Trophoblast cell (in vitro differentiated cells and primary cell): ENCODE measurements around the gene SEMA3B.

Experiments used
- DNase-seq, 2 donors: peaks; one replicate each; pipeline ENCODE4 v3.0.0-alpha.2; 2016
- H2AFZ ChIP-seq: 2 replicates; pipeline ENCODE4 v1.6.1; 2013; ENCODE audit warnings: low read length, moderate library complexity, mild to moderate bottlenecking; ENCODE audit not compliant: insufficient read depth, poor library complexity
- H2AK5ac ChIP-seq: 2 replicates; pipeline ENCODE4 v1.6.1; 2013; ENCODE audit warnings: mild to moderate bottlenecking, low read length
- H2BK120ac ChIP-seq: 2 replicates; pipeline ENCODE4 v1.6.1; 2013; ENCODE audit warnings: low read length, mild to moderate bottlenecking, moderate library complexity; ENCODE audit not compliant: insufficient read depth, poor library complexity
- H2BK12ac ChIP-seq: 2 replicates; pipeline ENCODE4 v1.6.1; 2013; ENCODE audit warnings: mild to moderate bottlenecking, low read length, moderate library complexity
- H2BK5ac ChIP-seq: 2 replicates; pipeline ENCODE4 v1.6.1; 2013; ENCODE audit warnings: low read length, low read depth, moderate library complexity, mild to moderate bottlenecking; ENCODE audit not compliant: poor library complexity
- H3K14ac ChIP-seq: 2 replicates; pipeline ENCODE4 v1.6.1; 2013; ENCODE audit warnings: mild to moderate bottlenecking, low read length
- H3K18ac ChIP-seq: 2 replicates; pipeline ENCODE4 v1.6.1; 2013; ENCODE audit warnings: mild to moderate bottlenecking, low read length
- H3K23ac ChIP-seq: 2 replicates; pipeline ENCODE4 v1.6.1; 2013; ENCODE audit warnings: low read length
- H3K27ac ChIP-seq: 2 replicates; pipeline ENCODE4 v1.5.1; 2013; ENCODE audit warnings: low read depth, mild to moderate bottlenecking, inconsistent platforms, low read length, moderate library complexity
- H3K27me3 ChIP-seq: 2 replicates; pipeline ENCODE4 v1.6.1; 2013; ENCODE audit warnings: inconsistent platforms, mild to moderate bottlenecking, low read length, moderate library complexity; ENCODE audit not compliant: insufficient read depth
- H3K36me3 ChIP-seq, 2 experiments: 1 replicate in 1 of 2; 2 replicates in 1 of 2; pipeline ENCODE4 v1.6.1; 2013; ENCODE audit warnings: low read length in 2 of 2, mild to moderate bottlenecking in 2 of 2, moderate library complexity in 1 of 2; ENCODE audit not compliant: insufficient read depth in 2 of 2, control insufficient read depth in 1 of 2
- H3K4ac ChIP-seq: 2 replicates; pipeline ENCODE4 v1.6.1; 2013; ENCODE audit warnings: low read depth, mild to moderate bottlenecking, low read length, moderate library complexity
- H3K4me1 ChIP-seq, 2 experiments: 1 replicate in 1 of 2; 2 replicates in 1 of 2; pipeline ENCODE4 v1.6.1; 2013; ENCODE audit warnings: low read length in 2 of 2, mild to moderate bottlenecking in 2 of 2, moderate library complexity in 1 of 2; ENCODE audit not compliant: insufficient read depth in 2 of 2, control insufficient read depth in 1 of 2
- H3K4me2 ChIP-seq: 2 replicates; pipeline ENCODE4 v1.6.1; 2013; ENCODE audit warnings: inconsistent platforms, mild to moderate bottlenecking, low read length, moderate library complexity
- H3K4me3 ChIP-seq: 2 replicates; pipeline ENCODE4 v1.5.1; 2013; ENCODE audit warnings: mild to moderate bottlenecking, low read depth, low read length, inconsistent platforms
- H3K79me1 ChIP-seq: one replicate; pipeline ENCODE4 v1.6.1; 2013; ENCODE audit warnings: low read length
- H3K79me2 ChIP-seq: 2 replicates; pipeline ENCODE4 v1.6.1; 2013; ENCODE audit warnings: low read length, mild to moderate bottlenecking; ENCODE audit not compliant: control insufficient read depth, insufficient read depth, poor library complexity
- H3K9ac ChIP-seq: 2 replicates; pipeline ENCODE4 v1.6.1; 2013; ENCODE audit warnings: mild to moderate bottlenecking, low read length
- H3K9me3 ChIP-seq: 2 replicates; pipeline ENCODE4 v1.6.1; 2013; ENCODE audit warnings: low read depth, mild to moderate bottlenecking, control low read depth, inconsistent platforms, low read length; ENCODE audit not compliant: insufficient read depth
- H4K12ac ChIP-seq: 2 replicates; pipeline ENCODE4 v1.6.1; 2013; ENCODE audit warnings: low read depth, mild to moderate bottlenecking, low read length, moderate library complexity
- H4K8ac ChIP-seq: 2 replicates; pipeline ENCODE4 v1.6.1; 2013; ENCODE audit warnings: low read depth, mild to moderate bottlenecking, low read length, moderate library complexity
- H4K91ac ChIP-seq: one replicate; pipeline ENCODE4 v1.6.1; 2013; ENCODE audit warnings: low read depth, mild to moderate bottlenecking, low read length, moderate library complexity
- WGBS: extraction: QIAGEN DNeasy Blood & Tissue Kit; methylation state at CpG from one replicate; pipeline ENCODE4 v1.1.7; 2013; ENCODE audit warnings: missing lambda C conversion rate; ENCODE audit not compliant: insufficient read length, insufficient coverage; ENCODE audit errors: extremely low coverage; 5-methylcytosine and 5-hydroxymethylcytosine counted together

The SEMA3B gene

GRCh38 chr3:50299929-50300680 is 31.2 kb downstream of the SEMA3B start:
- Histone ChIP-seq H3K79me2 (peaks cover 3% of the 10 kb centered on the region), H4K12ac (peak overlapping the region; percentile 31), H4K8ac (peak overlapping the region; percentile 51), H3K9me3 (peaks cover 2% of the 10 kb centered on the region), H3K9ac (peak overlapping the region; percentile 11), H2BK5ac (peak overlapping the region; percentile 29), H3K79me1 (peaks cover 24% of the 10 kb centered on the region), H2BK12ac (peak overlapping the region; percentile 74), H4K91ac (peak overlapping the region; percentile 37), H3K36me3 (peaks cover 4 to 5% of the 10 kb centered on the region in 2 experiments), H3K27ac (peak overlapping the region; percentile 69), H3K4ac (peak overlapping the region; percentile 2), H3K4me1 (peaks cover 19 to 24% of the 10 kb centered on the region in 2 experiments), H3K4me3 (peak overlapping the region; percentile 32), H3K4me2 (peak overlapping the region; percentile 70), H3K23ac (no peak overlapping the region), H3K27me3 (no peaks in the 10 kb centered on the region), H3K14ac (peak overlapping the region; percentile 23), H3K18ac (peak overlapping the region; percentile 34), H2AK5ac (peak overlapping the region; percentile 81), H2BK120ac (peak overlapping the region; percentile 43), H2AFZ (peak overlapping the region; percentile 66)
- peak in 1 of 2 donors; percentile 16 for DNase-seq
- no CpG with 5 or more reads among the region's 12 CpGs for WGBS

GRCh38 chr3:50300681-50301254 is 31.8 kb downstream of the SEMA3B start:
- Histone ChIP-seq H2BK120ac (peak overlapping the region; percentile 43), H3K79me1 (peaks cover 24% of the 10 kb centered on the region), H4K91ac (peak overlapping the region; percentile 37), H3K9ac (no peak overlapping the region), H3K14ac (peak overlapping the region; percentile 23), H3K4me1 (peaks cover 19 to 24% of the 10 kb centered on the region in 2 experiments), H3K9me3 (peaks cover 2% of the 10 kb centered on the region), H2AK5ac (peak overlapping the region; percentile 81), H3K4ac (peak overlapping the region; percentile 2), H2BK5ac (no peak overlapping the region), H4K8ac (peak overlapping the region; percentile 51), H3K18ac (peak overlapping the region; percentile 34), H2AFZ (no peak overlapping the region), H3K4me2 (no peak overlapping the region), H4K12ac (peak overlapping the region; percentile 31), H3K79me2 (peaks cover 3% of the 10 kb centered on the region), H3K4me3 (no peak overlapping the region), H3K27me3 (no peaks in the 10 kb centered on the region), H2BK12ac (peak overlapping the region; percentile 74), H3K23ac (no peak overlapping the region), H3K27ac (no peak overlapping the region), H3K36me3 (peaks cover 4 to 5% of the 10 kb centered on the region in 2 experiments)
- WGBS, result no CpG with 5 or more reads among the region's 6 CpGs
- DNase-seq, result no peak

DNA sequence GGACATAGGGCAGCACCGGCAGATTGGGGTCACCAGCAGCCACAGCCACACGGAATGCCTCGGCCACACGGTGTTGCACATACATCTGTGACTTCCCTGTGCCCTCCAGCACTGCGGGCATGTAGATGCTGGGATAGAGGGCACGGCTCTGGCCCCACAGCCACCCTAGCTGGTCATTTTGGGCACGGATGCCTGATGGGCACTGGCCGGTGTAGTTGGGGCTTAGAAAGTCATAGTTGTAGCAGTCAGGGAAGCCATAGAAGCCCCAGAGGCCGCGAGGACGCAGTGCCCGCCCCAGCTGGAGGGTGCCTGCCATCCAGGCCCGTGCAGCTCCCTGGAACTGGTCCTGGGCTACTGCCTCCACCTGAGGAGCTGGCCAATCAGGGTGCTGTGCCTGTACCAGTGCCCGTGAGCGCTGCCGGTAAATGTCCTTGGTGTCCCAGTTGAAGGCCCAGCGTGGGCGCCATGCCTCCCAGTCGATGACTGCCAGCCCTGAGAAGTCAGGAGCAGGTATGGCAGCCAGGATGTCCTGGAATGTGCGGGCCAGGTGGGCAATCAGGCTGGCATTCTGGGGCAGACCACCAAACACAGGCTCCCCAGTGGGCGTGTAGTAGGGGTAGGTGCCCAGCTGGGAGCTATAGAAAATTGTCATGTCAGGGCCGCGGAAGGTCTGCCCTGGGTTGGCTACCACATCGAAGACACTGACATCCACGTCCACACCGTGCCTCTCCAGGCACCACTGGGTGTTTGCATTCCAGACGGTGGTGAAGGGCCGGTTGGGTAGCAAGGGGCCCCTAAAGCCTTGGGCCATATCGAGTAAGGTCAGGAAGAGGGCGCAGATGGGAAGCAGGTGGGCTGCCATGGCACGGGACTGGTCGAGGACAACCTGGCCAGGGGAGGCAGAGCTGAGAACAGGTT is 33.4 kb downstream of the SEMA3B start:
- H3K18ac ChIP-seq, result no peak overlapping the region
- H4K8ac ChIP-seq, result no peak overlapping the region
- no peak overlapping the region for H3K9ac ChIP-seq
- H3K4ac ChIP-seq, result no peak overlapping the region
- no peak overlapping the region for H2BK5ac ChIP-seq
- H2BK120ac ChIP-seq, result no peak overlapping the region
- H4K91ac ChIP-seq, result no peak overlapping the region
- no peak overlapping the region for H2BK12ac ChIP-seq
- no CpG with 5 or more reads among the region's 32 CpGs for WGBS
- H3K4me1 ChIP-seq, result peaks cover 19 to 24% of the 10 kb centered on the region in 2 experiments
- H3K79me2 ChIP-seq, result peaks cover 3% of the 10 kb centered on the region
- H3K9me3 ChIP-seq, result peaks cover 7% of the 10 kb centered on the region
- H3K27ac ChIP-seq, result no peak overlapping the region
- H2AFZ ChIP-seq, result no peak overlapping the region
- no peak overlapping the region for H4K12ac ChIP-seq
- H3K23ac ChIP-seq, result no peak overlapping the region
- H3K14ac ChIP-seq, result no peak overlapping the region
- no peak overlapping the region for H3K4me3 ChIP-seq
- no peaks in the 10 kb centered on the region for H3K27me3 ChIP-seq
- H3K36me3 ChIP-seq, result no peaks in the 10 kb centered on the region
- peak overlapping the region; percentile 44 for H2AK5ac ChIP-seq
- no peak overlapping the region for H3K4me2 ChIP-seq
- peaks cover 24% of the 10 kb centered on the region for H3K79me1 ChIP-seq
- DNase-seq, result no peak
